ENCODE data around the gene GMDS.

Gene GMDS

GRCh38 chr6:1865585-1865984, 379.8 kb downstream of the GMDS start:
- Histone ChIP-seq H3K79me2 (ENCODE audit: insufficient read depth, low read length) (no peaks in the 10 kb centered on the region), H3K9me3 (ENCODE audit: insufficient read depth, low read depth, low read length) (no peaks in the 10 kb centered on the region), H3K4me1 (ENCODE audit: insufficient read depth, low read length, poor library complexity, severe bottlenecking) (peaks cover 9% of the 10 kb centered on the region), H4K20me1 (ENCODE audit: insufficient read depth, low read length, poor library complexity, severe bottlenecking) (no peaks in the 10 kb centered on the region), H3K4me3 (ENCODE audit: low read length, poor library complexity, severe bottlenecking) (no peak overlapping the region), H3K27me3 (ENCODE audit: insufficient read depth, low read length, poor library complexity, severe bottlenecking) (no peaks in the 10 kb centered on the region), H3K4me2 (ENCODE audit: low read depth, low read length, poor library complexity, severe bottlenecking) (no peak overlapping the region), H3K9ac (ENCODE audit: low read depth, low read length, poor library complexity, severe bottlenecking) (no peak overlapping the region), H3K9me2 (replicated peaks; ENCODE audit: low read depth, low read length) (no peaks in the 10 kb centered on the region), H3F3A (ENCODE audit: low read depth) (no peaks in the 10 kb centered on the region), H2AFZ (ENCODE audit: low read length) (no peak overlapping the region), H3K36me3 (ENCODE audit: insufficient read depth, low read length) (no peaks in the 10 kb centered on the region)
- TF ChIP-seq EZH2phosphoT487 (IDR thresholded peaks at IDR 0.05; ENCODE audit: borderline replicate concordance) = no peak
- TF ChIP-seq CTCF (conservative IDR thresholded peaks at IDR 0.05; ENCODE audit: low read length) = no peak

GRCh38 chr6:1864496-1864895, 380.9 kb downstream of the GMDS start:
- no peak overlapping the region for H3K9ac ChIP-seq (ENCODE audit: low read depth, low read length, poor library complexity, severe bottlenecking)

DNA sequence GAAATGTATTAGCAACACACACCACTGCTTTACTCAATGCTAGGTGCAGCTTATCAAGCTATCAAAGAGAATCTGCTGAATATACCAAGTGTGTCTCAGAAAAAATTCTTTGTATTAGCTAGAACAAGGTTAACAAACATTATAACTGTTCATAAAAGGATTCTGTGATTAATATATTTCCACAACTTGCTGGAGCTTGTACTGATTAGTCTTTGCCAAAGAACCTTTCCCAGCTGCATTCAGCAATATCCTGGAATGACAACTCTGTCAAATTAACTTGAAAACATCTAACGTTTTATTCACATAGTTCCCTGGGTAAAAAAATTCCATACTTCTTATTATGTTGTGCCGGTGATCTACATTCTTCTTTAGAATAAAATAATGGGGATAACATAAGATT, 383.0 kb downstream of the GMDS start:
- no peak for TF ChIP-seq EZH2phosphoT487 (IDR thresholded peaks at IDR 0.05; ENCODE audit: borderline replicate concordance)
- no peaks in the 10 kb centered on the region for H3F3A ChIP-seq (ENCODE audit: low read depth)
- H3K4me1 ChIP-seq (ENCODE audit: insufficient read depth, low read length, poor library complexity, severe bottlenecking) = peaks cover 27% of the 10 kb centered on the region

More at GRCh38 chr6:1864496-1864895, 380.9 kb downstream of the GMDS start:
- Histone ChIP-seq H3K9me3 (ENCODE audit: insufficient read depth, low read depth, low read length) (no peaks in the 10 kb centered on the region), H3K4me2 (ENCODE audit: low read depth, low read length, poor library complexity, severe bottlenecking) (no peak overlapping the region), H2AFZ (ENCODE audit: low read length) (no peak overlapping the region), H3K27me3 (ENCODE audit: insufficient read depth, low read length, poor library complexity, severe bottlenecking) (no peaks in the 10 kb centered on the region), H3F3A (ENCODE audit: low read depth) (no peaks in the 10 kb centered on the region), H3K36me3 (ENCODE audit: insufficient read depth, low read length) (no peaks in the 10 kb centered on the region), H3K79me2 (ENCODE audit: insufficient read depth, low read length) (no peaks in the 10 kb centered on the region), H3K4me3 (ENCODE audit: low read length, poor library complexity, severe bottlenecking) (no peak overlapping the region), H3K9me2 (replicated peaks; ENCODE audit: low read depth, low read length) (no peaks in the 10 kb centered on the region), H4K20me1 (ENCODE audit: insufficient read depth, low read length, poor library complexity, severe bottlenecking) (no peaks in the 10 kb centered on the region), H3K4me1 (ENCODE audit: insufficient read depth, low read length, poor library complexity, severe bottlenecking) (peaks cover 9% of the 10 kb centered on the region)
- no peak for TF ChIP-seq EZH2phosphoT487 (IDR thresholded peaks at IDR 0.05; ENCODE audit: borderline replicate concordance)
- TF ChIP-seq CTCF (conservative IDR thresholded peaks at IDR 0.05; ENCODE audit: low read length) = no peak

GRCh38 chr6:1860756-1861348, 384.6 kb downstream of the GMDS start:
- H3F3A ChIP-seq (ENCODE audit: low read depth) = no peaks in the 10 kb centered on the region
- H2AFZ ChIP-seq (ENCODE audit: low read length) = no peak overlapping the region
- H3K4me1 ChIP-seq (ENCODE audit: insufficient read depth, low read length, poor library complexity, severe bottlenecking) = peaks cover 41% of the 10 kb centered on the region
- H4K20me1 ChIP-seq (ENCODE audit: insufficient read depth, low read length, poor library complexity, severe bottlenecking) = no peaks in the 10 kb centered on the region
- no peaks in the 10 kb centered on the region for H3K9me3 ChIP-seq (ENCODE audit: insufficient read depth, low read depth, low read length)
- H3K36me3 ChIP-seq (ENCODE audit: insufficient read depth, low read length) = no peaks in the 10 kb centered on the region
- H3K4me2 ChIP-seq (ENCODE audit: low read depth, low read length, poor library complexity, severe bottlenecking) = no peak overlapping the region
- H3K9ac ChIP-seq (ENCODE audit: low read depth, low read length, poor library complexity, severe bottlenecking) = no peak overlapping the region
- no peaks in the 10 kb centered on the region for H3K27me3 ChIP-seq (ENCODE audit: insufficient read depth, low read length, poor library complexity, severe bottlenecking)
- H3K79me2 ChIP-seq (ENCODE audit: insufficient read depth, low read length) = no peaks in the 10 kb centered on the region
- TF ChIP-seq CTCF (conservative IDR thresholded peaks at IDR 0.05; ENCODE audit: low read length) (no peak), EZH2phosphoT487 (IDR thresholded peaks at IDR 0.05; ENCODE audit: borderline replicate concordance) (no peak)
- H3K4me3 ChIP-seq (ENCODE audit: low read length, poor library complexity, severe bottlenecking) = no peak overlapping the region
- no peaks in the 10 kb centered on the region for H3K9me2 ChIP-seq (replicated peaks; ENCODE audit: low read depth, low read length)

More for the DNA sequence above, 383.0 kb downstream of the GMDS start:
- H4K20me1 ChIP-seq (ENCODE audit: insufficient read depth, low read length, poor library complexity, severe bottlenecking) = no peaks in the 10 kb centered on the region
- no peak overlapping the region for H2AFZ ChIP-seq (ENCODE audit: low read length)
- no peaks in the 10 kb centered on the region for H3K9me3 ChIP-seq (ENCODE audit: insufficient read depth, low read depth, low read length)
- no peaks in the 10 kb centered on the region for H3K27me3 ChIP-seq (ENCODE audit: insufficient read depth, low read length, poor library complexity, severe bottlenecking)
- H3K9ac ChIP-seq (ENCODE audit: low read depth, low read length, poor library complexity, severe bottlenecking) = no peak overlapping the region
- no peaks in the 10 kb centered on the region for H3K79me2 ChIP-seq (ENCODE audit: insufficient read depth, low read length)
- no peaks in the 10 kb centered on the region for H3K36me3 ChIP-seq (ENCODE audit: insufficient read depth, low read length)
- no peaks in the 10 kb centered on the region for H3K9me2 ChIP-seq (replicated peaks; ENCODE audit: low read depth, low read length)
- no peak overlapping the region for H3K4me2 ChIP-seq (ENCODE audit: low read depth, low read length, poor library complexity, severe bottlenecking)
- H3K4me3 ChIP-seq (ENCODE audit: low read length, poor library complexity, severe bottlenecking) = no peak overlapping the region

Data from Loucy (cell line).